Measurements from ENCODE around the gene BAIAP3. TPM values are rescaled to one million over a fixed set of nuclear protein-coding genes. Genes with fewer than 3 reads are reported as not detected.

Gene BAIAP3
- polyA plus RNA-seq, 1 experiment: 0.33 TPM

GRCh38 chr16:1345087-1345486 lies 11.6 kb downstream of the BAIAP3 start:
- POLR2A ChIA-PET: no interaction called here

DNA sequence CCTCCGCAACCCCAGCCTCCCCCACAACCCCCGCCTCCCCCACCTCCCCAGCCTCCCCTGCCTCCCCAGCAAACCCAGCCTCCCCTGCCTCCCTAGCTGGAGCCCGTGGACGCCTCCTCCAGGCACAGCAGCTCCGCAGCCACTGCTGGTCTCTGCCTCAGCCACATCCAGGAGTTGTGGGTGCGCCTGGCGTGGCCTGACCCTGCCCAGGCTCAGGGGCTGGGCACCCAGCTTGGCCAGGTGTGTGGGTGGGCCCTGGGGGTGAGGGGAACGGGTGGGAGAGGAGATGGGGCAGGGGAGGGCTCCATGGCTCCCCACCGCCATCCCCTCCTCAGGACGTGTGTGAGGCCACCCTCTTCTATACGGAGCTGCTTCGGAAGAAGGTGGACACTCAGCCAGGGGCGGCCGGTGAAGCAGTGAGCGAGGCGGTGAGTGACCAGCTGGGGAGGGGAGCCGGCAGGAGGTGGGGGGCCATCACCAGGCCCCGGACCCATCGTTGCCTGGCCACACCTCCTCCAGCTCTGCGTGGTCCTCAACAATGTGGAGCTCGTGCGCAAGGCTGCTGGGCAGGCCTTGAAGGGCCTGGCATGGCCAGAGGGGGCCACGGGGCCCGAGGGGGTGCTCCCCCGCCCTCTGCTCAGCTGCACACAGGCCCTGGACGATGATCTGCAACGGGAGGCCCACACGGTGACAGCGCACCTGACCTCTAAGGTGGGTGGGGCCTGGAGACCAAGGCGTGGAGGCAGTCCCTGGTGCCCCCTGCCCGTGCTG lies 12.4 kb downstream of the BAIAP3 start:
- Histone ChIP-seq H3K36me3 (ENCODE audit: control insufficient read depth, insufficient read depth, low read length) (peaks cover 16% of the 10 kb centered on the region), H3K27me3 (ENCODE audit: control insufficient read depth, insufficient read depth, low read length) (no peaks in the 10 kb centered on the region), H3K4me3 (ENCODE audit: low read depth, low read length) (no peak overlapping the region)
- CTCF ChIA-PET: interaction anchor here (1.0 kb wide), 1 partner anchor 15 kb away, joined by 3 read pairs; no protein-coding TSS in a partner anchor
- TF ChIP-seq, protein P1, sequence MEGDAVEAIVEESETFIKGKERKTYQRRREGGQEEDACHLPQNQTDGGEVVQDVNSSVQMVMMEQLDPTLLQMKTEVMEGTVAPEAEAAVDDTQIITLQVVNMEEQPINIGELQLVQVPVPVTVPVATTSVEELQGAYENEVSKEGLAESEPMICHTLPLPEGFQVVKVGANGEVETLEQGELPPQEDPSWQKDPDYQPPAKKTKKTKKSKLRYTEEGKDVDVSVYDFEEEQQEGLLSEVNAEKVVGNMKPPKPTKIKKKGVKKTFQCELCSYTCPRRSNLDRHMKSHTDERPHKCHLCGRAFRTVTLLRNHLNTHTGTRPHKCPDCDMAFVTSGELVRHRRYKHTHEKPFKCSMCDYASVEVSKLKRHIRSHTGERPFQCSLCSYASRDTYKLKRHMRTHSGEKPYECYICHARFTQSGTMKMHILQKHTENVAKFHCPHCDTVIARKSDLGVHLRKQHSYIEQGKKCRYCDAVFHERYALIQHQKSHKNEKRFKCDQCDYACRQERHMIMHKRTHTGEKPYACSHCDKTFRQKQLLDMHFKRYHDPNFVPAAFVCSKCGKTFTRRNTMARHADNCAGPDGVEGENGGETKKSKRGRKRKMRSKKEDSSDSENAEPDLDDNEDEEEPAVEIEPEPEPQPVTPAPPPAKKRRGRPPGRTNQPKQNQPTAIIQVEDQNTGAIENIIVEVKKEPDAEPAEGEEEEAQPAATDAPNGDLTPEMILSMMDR (IDR thresholded peaks at IDR 0.05; ENCODE audit: insufficient read depth, low read depth, low read length): no peak
- DNase-seq (ENCODE audit: low read depth): no peak
- POLR2A ChIA-PET: no interaction called here

More at GRCh38 chr16:1345087-1345486, 11.6 kb downstream of the BAIAP3 start:
- H3K36me3 ChIP-seq (ENCODE audit: control insufficient read depth, insufficient read depth, low read length): peaks cover 13% of the 10 kb centered on the region
- CTCF ChIA-PET: interaction anchor here (1.0 kb wide), 1 partner anchor 14 kb away, joined by 3 read pairs; no protein-coding TSS in a partner anchor
- no peak for DNase-seq (ENCODE audit: low read depth)
- TF ChIP-seq, protein P1 (IDR thresholded peaks at IDR 0.05; ENCODE audit: insufficient read depth, low read depth, low read length): no peak
- no peaks in the 10 kb centered on the region for H3K27me3 ChIP-seq (ENCODE audit: control insufficient read depth, insufficient read depth, low read length)
- no peak overlapping the region for H3K4me3 ChIP-seq (ENCODE audit: low read depth, low read length)

DNA sequence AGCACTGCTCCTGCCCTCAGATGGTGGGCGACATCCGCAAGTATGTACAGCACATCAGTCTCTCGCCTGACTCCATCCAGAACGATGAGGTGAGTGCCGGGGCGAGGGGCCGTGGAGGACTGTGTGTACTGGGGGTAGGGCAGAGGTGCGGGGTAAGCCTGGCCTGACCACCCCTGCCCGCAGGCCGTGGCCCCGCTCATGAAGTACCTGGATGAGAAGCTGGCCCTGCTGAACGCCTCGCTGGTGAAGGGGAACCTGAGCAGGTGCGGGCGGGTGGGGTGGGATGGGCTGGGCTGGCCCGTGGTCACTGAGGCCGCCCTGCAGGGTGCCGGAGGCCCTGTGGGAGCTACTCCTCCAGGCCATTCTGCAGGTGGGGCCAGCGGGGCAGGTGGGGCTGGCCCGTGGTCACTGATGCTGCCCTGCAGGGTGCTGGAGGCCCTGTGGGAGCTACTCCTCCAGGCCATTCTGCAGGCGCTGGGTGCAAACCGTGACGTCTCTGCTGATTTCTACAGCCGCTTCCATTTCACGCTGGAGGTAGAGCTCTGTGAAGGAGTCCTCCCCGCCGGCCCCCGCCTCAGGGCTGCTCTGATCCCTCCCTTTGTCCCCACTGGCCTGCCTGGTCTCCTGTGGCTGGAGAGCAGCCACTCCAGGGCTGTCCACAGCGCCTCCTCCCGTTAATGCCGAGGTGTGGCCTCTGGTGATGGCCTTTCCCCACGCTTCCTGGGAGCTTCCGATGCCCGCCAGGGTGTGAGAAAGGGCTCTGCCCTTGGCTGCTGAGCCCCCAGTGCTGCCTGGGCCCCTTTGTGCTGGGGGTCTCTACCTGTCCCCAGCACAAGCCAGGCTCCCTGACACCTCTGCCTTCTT lies 13.2 kb downstream of the BAIAP3 start:
- peaks cover 16% of the 10 kb centered on the region for H3K36me3 ChIP-seq (ENCODE audit: control insufficient read depth, insufficient read depth, low read length)
- DNase-seq (ENCODE audit: low read depth): no peak
- H3K27me3 ChIP-seq (ENCODE audit: control insufficient read depth, insufficient read depth, low read length): no peaks in the 10 kb centered on the region
- ChIA-PET CTCF (interaction anchor here (0.8 kb wide), 1 partner anchor 10 kb away, joined by 3 read pairs; no protein-coding TSS in a partner anchor), POLR2A (no interaction called here)
- TF ChIP-seq, protein P1 (IDR thresholded peaks at IDR 0.05; ENCODE audit: insufficient read depth, low read depth, low read length): peak; percentile 12; the same call in 1 of the 2 replicates
- no peak overlapping the region for H3K4me3 ChIP-seq (ENCODE audit: low read depth, low read length)

DNA sequence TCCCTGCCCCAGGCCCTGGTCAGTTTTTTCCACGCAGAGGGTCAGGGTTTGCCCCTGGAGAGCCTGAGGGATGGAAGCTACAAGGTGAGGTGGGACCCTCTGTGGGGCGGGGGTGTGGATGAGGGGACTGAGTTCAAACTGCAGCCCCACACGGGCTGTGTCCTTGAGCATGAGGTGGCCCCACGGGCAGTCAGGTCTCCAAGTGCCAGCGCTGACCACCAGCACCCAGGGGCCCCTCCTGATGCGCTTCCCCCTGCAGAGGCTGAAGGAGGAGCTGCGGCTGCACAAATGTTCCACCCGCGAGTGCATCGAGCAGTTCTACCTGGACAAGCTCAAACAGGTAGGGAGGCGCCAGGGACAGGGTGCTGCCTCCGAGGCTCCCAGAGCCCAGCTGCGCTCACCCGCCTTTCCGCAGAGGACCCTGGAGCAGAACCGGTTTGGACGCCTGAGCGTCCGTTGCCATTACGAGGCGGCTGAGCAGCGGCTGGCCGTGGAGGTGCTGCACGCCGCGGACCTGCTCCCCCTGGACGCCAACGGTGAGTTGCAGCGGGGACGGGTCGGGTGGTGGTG lies 13.9 kb downstream of the BAIAP3 start:
- no peak for DNase-seq (ENCODE audit: low read depth)
- Histone ChIP-seq H3K4me3 (ENCODE audit: low read depth, low read length) (no peak overlapping the region), H3K36me3 (ENCODE audit: control insufficient read depth, insufficient read depth, low read length) (peaks cover 16% of the 10 kb centered on the region), H3K27me3 (ENCODE audit: control insufficient read depth, insufficient read depth, low read length) (no peaks in the 10 kb centered on the region)
- TF ChIP-seq, protein P1 (IDR thresholded peaks at IDR 0.05; ENCODE audit: insufficient read depth, low read depth, low read length): no peak
- ChIA-PET CTCF (interaction anchor here (0.8 kb wide), 1 partner anchor 9 kb away, joined by 3 read pairs; no protein-coding TSS in a partner anchor), POLR2A (no interaction called here)
